ENCODE data around the gene ARHGAP18. TPM values are rescaled to one million over a fixed set of nuclear protein-coding genes. Genes with fewer than 3 reads are reported as not detected.

Gene ARHGAP18
- total RNA-seq, 1 donor from 2014 or later, result 7.9 TPM

- no peak for DNase-seq
- Mint-ChIP-seq H3K36me3 (ENCODE audit: low read depth) (peaks cover 6% of the 10 kb centered on the region), H3K4me1 (peaks cover 47% of the 10 kb centered on the region), H3K27me3 (no peaks in the 10 kb centered on the region), H3K9me3 (no peaks in the 10 kb centered on the region), H3K27ac (no peak overlapping the region), H3K4me3 (no peak overlapping the region)
- no peak for TF ChIP-seq CTCF (IDR thresholded peaks at IDR 0.05)
- CTCF ChIA-PET, result no interaction called here
- intact Hi-C loops (cut with micrococcal nuclease), result loop anchor here (5.0 kb wide), 1 partner anchor 89 kb away; no protein-coding TSS in a partner anchor
- POLR2A ChIA-PET, result interaction anchor here (0.6 kb wide), 1 partner anchor 61 kb away, joined by 9 read pairs; no protein-coding TSS in a partner anchor
- no peak for ATAC-seq (ENCODE audit: low read depth)
These were observed 1.3 kb upstream of the ARHGAP18 start for GRCh38 chr6:129711271-129711631.

- no peak for TF ChIP-seq CTCF (IDR thresholded peaks at IDR 0.05)
- peak overlapping the region; percentile 98 for H3K4me3 Mint-ChIP-seq
- H3K4me1 Mint-ChIP-seq, result peaks cover 47% of the 10 kb centered on the region
- DNase-seq (no peak), ATAC-seq (ENCODE audit: low read depth) (no peak)
- intact Hi-C loops (cut with micrococcal nuclease), result loop anchor here (1.0 to 5.0 kb wide), 3 partner anchors 26 to 88 kb away; no protein-coding TSS in a partner anchor
- peaks cover 8% of the 10 kb centered on the region for H3K36me3 Mint-ChIP-seq (ENCODE audit: low read depth)
- peak overlapping the region; percentile 93 for H3K27ac Mint-ChIP-seq
- POLR2A ChIA-PET, result interaction anchor here (0.6 to 2.0 kb wide), 4 partner anchors 11 to 61 kb away, joined by 3 to 10 read pairs (median 7); no protein-coding TSS in a partner anchor
- H3K9me3 Mint-ChIP-seq, result no peaks in the 10 kb centered on the region
- H3K27me3 Mint-ChIP-seq, result no peaks in the 10 kb centered on the region
- CTCF ChIA-PET, result interaction anchor here (1.0 to 2.3 kb wide), 2 partner anchors 38 to 41 kb away, joined by 3 to 5 read pairs; no protein-coding TSS in a partner anchor
These were observed 683 bp upstream of the ARHGAP18 start for GRCh38 chr6:129710450-129711270.

GRCh38 chr6:129709196-129709768 is 695 bp downstream of the ARHGAP18 start:
- H3K27me3 Mint-ChIP-seq, result no peaks in the 10 kb centered on the region
- CTCF ChIA-PET, result interaction anchor here (0.7 to 2.3 kb wide), 4 partner anchors 21 to 39 kb away, joined by 3 to 5 read pairs (median 4); no protein-coding TSS in a partner anchor
- H3K4me1 Mint-ChIP-seq, result peaks cover 44% of the 10 kb centered on the region
- no peaks in the 10 kb centered on the region for H3K9me3 Mint-ChIP-seq
- TF ChIP-seq CTCF (IDR thresholded peaks at IDR 0.05), result no peak
- no peak for DNase-seq
- peak overlapping the region; percentile 93 for H3K27ac Mint-ChIP-seq
- peak overlapping the region; percentile 98 for H3K4me3 Mint-ChIP-seq
- peaks cover 13% of the 10 kb centered on the region for H3K36me3 Mint-ChIP-seq (ENCODE audit: low read depth)
- intact Hi-C loops (cut with micrococcal nuclease), result no loop called here
- POLR2A ChIA-PET, result interaction anchor here (0.6 to 2.0 kb wide), 7 partner anchors 9 to 405 kb away, joined by 3 to 10 read pairs (median 4); no protein-coding TSS in a partner anchor
- no peak for ATAC-seq (ENCODE audit: low read depth)

- Mint-ChIP-seq H3K4me1 (peaks cover 38% of the 10 kb centered on the region), H3K27ac (no peak overlapping the region), H3K4me3 (peak overlapping the region; percentile 98), H3K27me3 (no peaks in the 10 kb centered on the region), H3K36me3 (ENCODE audit: low read depth) (peaks cover 13% of the 10 kb centered on the region), H3K9me3 (no peaks in the 10 kb centered on the region)
- ATAC-seq (ENCODE audit: low read depth), result no peak
- no peak for DNase-seq
- intact Hi-C loops (cut with micrococcal nuclease), result no loop called here
- no peak for TF ChIP-seq CTCF (IDR thresholded peaks at IDR 0.05)
- POLR2A ChIA-PET, result interaction anchor here (0.8 to 2.0 kb wide), 3 partner anchors 23 to 41 kb away, joined by 3 to 10 read pairs (median 3); no protein-coding TSS in a partner anchor
- CTCF ChIA-PET, result interaction anchor here (2.3 kb wide), 1 partner anchor 39 kb away, joined by 5 read pairs; no protein-coding TSS in a partner anchor
These were observed 1.3 kb downstream of the ARHGAP18 start for GRCh38 chr6:129708496-129709195.
